ENCODE measurements around the gene ZYX. TPM values are rescaled to one million over a fixed set of nuclear protein-coding genes. Genes with fewer than 3 reads are reported as not detected.
A peak's percentile ranks its signal among the peaks of the same experiment; 100 is the strongest.
"Not testable (repeated sequence)": the region's sequence is repeated elsewhere in the genome, so short reads cannot be mapped to it uniquely, and the experiment has no call there.

ZYX gene
- total RNA-seq, 2 experiments from 2014 or later = 235 to 249 TPM

DNA sequence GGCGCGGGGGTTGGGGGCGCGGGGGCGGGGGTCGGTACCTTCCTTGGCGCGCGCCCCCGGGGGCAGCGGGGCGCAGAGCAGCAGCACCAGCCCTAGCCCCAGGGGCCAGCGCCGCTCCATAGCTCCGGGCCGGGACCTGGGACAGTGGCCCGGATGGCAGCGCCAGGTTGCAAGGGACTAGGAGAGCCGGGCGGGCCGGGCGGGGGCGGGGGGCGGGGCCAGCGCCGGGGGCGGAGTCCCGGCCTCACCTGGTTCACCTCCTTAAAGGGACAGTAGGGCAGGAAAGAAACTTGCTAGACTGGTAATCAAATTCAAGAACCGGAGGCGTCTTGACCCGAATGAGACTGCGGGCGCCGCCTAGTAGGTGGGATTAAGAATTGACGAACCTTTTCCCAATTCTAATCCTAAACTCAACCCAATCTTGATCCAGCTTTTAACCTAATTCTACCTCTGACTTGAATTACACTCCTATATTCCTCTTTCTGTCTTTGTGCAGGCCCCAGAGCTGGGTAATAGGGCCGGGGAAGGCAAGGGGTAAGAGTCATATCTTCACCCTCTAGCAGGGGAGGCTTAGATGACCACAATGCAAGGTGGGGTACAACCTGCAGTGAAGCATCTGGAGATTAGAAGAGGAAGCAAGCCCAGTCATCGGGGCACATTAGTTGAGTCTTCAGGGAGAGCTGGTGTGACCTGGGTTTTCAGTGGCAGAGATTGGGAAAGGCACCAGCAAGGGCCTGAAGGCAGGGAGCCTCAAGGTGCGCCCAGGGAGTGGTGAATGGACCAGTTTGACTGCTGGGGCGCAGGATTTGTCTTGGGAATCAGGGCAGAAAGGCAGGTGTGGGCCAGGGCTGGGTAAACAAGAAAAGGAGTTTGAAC, 27.8 kb downstream of the ZYX start, which contains the start of gene EPHA1:
TSS of gene EPHA1 (minus strand) at position 171 of the 876 bp plus-strand sequence. CDS start at position 120, 51 bp downstream.
- peaks cover 33% of the 10 kb centered on the region for H3K4me1 Mint-ChIP-seq
- H3K4me3 Mint-ChIP-seq = peak within 1 kb of the TSS; percentile 62
- no peak within 1 kb of the TSS for H3K27ac Mint-ChIP-seq
- DNase-seq = peak; percentile 35
- peaks cover 12% of the 10 kb centered on the region for H3K27me3 Mint-ChIP-seq
- H3K36me3 Mint-ChIP-seq (ENCODE audit: low read depth) = no peaks in the 10 kb centered on the region
- H3K9me3 Mint-ChIP-seq = no peaks in the 10 kb centered on the region
- CTCF ChIA-PET = interaction anchor here (1.2 to 3.9 kb wide), 4 partner anchors 8 to 168 kb away, joined by 6 to 21 read pairs (median 18); no protein-coding TSS in a partner anchor
- POLR2A ChIA-PET = interaction anchor here (4.1 to 6.0 kb wide), 2 partner anchors 15 to 24 kb away, joined by 15 to 35 read pairs; no protein-coding TSS in a partner anchor

DNA sequence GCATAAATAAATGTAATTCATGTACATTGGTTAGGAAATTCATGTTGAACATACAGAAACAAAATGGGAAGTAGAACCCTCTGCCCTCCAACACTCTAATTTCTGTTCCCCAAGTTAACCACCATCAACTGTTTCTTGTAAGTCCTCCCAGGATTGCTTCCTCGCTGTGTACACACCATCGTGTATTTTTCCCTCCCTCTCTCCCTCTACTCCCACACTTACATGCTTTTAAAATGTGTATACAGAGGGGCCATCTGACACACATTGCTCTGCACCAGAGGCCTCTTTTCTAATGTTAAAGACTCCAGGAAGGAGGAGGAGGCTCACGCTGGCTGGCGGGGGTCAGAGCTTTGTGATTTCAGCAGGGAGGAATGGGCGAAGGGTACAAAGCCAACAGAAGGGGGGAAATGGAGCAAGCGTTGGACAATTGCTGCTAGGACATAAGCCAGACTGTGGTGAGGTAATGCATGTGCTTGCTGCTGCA, 29.4 kb downstream of the ZYX start:
- no peak for DNase-seq
- CTCF ChIA-PET = no interaction called here
- Mint-ChIP-seq H3K4me3 (no peak overlapping the region), H3K27me3 (peaks cover 12% of the 10 kb centered on the region), H3K27ac (no peak overlapping the region), H3K36me3 (ENCODE audit: low read depth) (no peaks in the 10 kb centered on the region), H3K9me3 (no peaks in the 10 kb centered on the region), H3K4me1 (peaks cover 33% of the 10 kb centered on the region)
- POLR2A ChIA-PET = no interaction called here

DNA sequence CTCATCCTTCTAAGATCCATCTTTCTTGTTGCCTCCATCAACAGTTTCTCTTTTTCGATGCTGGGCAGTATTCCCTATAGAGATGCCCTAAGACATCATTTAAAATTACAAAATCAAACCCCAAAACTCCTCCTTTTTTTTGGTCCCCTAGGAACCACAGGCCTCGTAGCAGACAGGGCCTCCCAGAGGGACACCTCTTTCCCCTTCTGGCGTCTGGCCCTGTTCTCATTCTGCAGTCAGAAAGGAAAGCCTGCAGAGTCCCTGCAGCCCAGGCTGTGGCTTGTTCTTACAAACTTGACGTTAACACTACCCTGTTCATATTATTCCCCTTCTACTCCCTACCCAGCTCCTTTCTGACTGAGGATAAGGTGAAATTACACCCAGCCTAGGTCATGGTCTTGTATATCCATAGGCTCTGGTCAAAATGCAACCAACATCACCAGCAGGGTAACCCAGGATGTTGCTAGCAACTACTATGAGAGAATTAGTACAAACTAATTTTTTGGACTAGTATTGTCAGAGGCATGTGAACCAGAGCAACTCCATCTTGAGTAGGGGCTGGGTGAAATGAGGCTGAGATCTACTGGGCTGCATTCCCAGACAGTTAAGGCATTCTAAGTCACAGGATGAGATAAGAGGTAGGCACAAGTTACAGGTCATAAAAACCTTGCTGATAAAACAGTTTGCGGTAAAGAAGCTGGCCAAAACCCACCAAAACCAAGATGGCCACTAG, 31.0 kb downstream of the ZYX start:
- POLR2A ChIA-PET = no interaction called here
- CTCF ChIA-PET = interaction anchor here (1.1 kb wide), 1 partner anchor 67 kb away, joined by 3 read pairs; no protein-coding TSS in a partner anchor

DNA sequence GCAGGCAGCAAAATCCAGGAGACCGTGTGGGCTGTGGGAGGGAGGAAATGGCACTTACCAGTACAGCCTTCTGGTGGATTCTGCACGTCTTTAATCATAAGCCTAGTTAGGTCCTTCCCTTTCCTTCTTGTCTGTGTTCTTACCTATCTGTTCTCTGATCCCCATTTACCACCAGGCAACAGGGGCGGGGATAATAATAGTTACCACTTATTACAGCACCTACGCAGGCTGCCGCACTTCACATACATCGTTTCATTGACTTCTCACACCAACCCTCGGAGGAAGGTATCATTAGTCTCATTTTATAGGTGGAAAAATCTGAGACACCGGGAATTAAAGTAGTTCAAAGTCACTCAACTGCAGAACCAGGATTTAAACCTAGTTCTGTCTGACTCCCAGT, 32.0 kb downstream of the ZYX start:
- H3K4me1 Mint-ChIP-seq = peaks cover 22% of the 10 kb centered on the region
- H3K36me3 Mint-ChIP-seq (ENCODE audit: low read depth) = no peaks in the 10 kb centered on the region
- H3K9me3 Mint-ChIP-seq = no peaks in the 10 kb centered on the region
- no peak for DNase-seq
- H3K27me3 Mint-ChIP-seq = peaks cover 3% of the 10 kb centered on the region
- H3K4me3 Mint-ChIP-seq = no peak overlapping the region
- POLR2A ChIA-PET = no interaction called here
- CTCF ChIA-PET = no interaction called here
- H3K27ac Mint-ChIP-seq = no peak overlapping the region

More for the DNA sequence above, 31.0 kb downstream of the ZYX start:
- Mint-ChIP-seq H3K9me3 (no peaks in the 10 kb centered on the region), H3K27ac (no peak overlapping the region), H3K27me3 (peaks cover 10% of the 10 kb centered on the region), H3K36me3 (ENCODE audit: low read depth) (no peaks in the 10 kb centered on the region), H3K4me1 (peaks cover 31% of the 10 kb centered on the region), H3K4me3 (no peak overlapping the region)
- no peak for DNase-seq

DNA sequence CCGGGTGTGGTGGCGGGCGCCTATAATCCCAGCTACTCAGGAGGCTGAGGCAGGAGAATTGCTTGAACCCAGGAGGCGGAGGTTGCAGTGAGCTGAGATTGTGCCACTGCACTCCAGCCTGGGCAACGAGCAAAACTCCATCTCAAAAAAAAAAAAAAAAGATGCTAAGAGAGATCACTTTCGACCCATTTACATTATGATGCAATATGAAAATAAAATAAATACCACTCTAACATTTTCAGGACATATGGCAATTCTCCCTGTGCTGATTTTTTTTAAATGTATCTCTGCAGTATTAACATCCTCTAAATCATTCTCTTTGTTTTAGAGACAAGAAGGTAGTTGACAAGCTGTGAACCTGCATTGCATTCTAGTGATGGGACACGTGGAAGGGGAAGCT, 34.1 kb downstream of the ZYX start:
- not testable (repeated sequence) for H3K9me3 Mint-ChIP-seq; DNase-seq; H3K4me3 Mint-ChIP-seq; H3K4me1 Mint-ChIP-seq; H3K36me3 Mint-ChIP-seq (ENCODE audit: low read depth); H3K27ac Mint-ChIP-seq; H3K27me3 Mint-ChIP-seq
- ChIA-PET POLR2A (interaction anchor here (0.9 kb wide), 1 partner anchor 35 kb away, joined by 4 read pairs; no protein-coding TSS in a partner anchor), CTCF (interaction anchor here (0.7 to 3.7 kb wide), 15 partner anchors 13 to 1679 kb away, joined by 3 to 57 read pairs (median 4); no protein-coding TSS in a partner anchor)

DNA sequence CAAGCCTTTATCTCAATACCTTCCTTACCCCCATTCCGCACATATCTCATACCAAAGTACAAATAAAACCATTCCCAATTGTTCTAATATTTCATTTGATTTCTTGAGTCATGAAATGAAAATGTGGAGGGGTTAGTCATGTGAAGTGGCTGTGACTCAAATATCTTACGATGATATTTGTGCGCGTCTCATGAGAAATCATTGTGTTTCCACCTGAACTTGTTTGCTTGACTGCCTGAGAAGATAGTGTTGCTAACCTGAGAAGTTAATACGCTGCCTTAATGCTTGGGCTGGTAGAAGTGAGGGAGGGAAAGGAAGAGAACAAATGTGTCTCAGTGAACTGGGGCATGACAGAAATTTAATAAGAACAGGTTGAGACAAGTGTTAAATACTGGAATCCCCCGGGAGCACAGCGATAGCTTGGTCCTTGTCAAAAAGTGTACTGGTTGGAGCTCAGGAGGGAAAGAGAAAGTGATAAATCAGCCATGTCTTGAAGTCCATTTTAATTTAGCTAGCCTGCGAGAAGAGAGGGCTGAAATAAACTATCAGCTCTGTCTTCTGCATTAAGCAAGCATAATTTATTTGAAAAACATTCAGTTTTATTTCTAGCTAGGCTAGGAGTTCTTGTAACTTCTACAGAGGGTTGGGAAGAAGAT, 34.7 kb downstream of the ZYX start:
- CTCF ChIA-PET = interaction anchor here (0.7 to 3.7 kb wide), 21 partner anchors 8 to 1680 kb away, joined by 3 to 57 read pairs (median 4); partner anchors contain the start of gene EPHA1
- peaks cover 3% of the 10 kb centered on the region for H3K27me3 Mint-ChIP-seq
- POLR2A ChIA-PET = interaction anchor here (0.9 kb wide), 2 partner anchors 36 to 175 kb away, joined by 4 read pairs; no protein-coding TSS in a partner anchor

DNA sequence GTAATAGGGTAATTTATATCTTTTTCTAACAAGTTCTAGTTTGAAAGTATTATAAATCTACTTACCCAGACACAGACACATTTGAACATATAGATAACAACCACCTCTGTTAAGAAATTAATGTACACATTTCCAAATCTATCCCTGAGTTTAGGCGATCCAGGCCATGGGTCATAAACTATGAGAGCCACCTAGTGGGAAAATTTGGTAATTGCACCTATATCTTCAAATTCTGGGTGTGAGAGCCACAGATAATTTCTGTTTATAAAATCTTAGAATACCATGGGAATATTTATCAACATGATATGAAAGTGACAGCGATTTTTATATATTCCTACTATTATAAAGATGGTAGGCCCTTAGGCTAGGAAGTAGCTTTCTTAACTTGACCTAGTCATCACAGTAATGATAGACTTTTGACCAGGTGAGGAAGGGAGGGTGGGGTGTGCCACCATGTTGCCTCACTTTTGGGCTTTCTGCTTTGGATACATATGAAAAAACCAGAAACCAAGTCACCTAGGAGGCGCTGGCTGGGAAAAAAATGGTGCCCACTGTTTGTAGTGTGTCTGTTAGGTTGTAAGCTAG, 35.5 kb downstream of the ZYX start:
- ChIA-PET POLR2A (interaction anchor here (0.9 to 1.0 kb wide), 2 partner anchors 36 to 176 kb away, joined by 4 read pairs; no protein-coding TSS in a partner anchor), CTCF (interaction anchor here (0.7 to 3.7 kb wide), 23 partner anchors 9 to 476 kb away, joined by 3 to 57 read pairs (median 5); partner anchors contain the start of gene EPHA1)
- Mint-ChIP-seq H3K27me3 (peaks cover 3% of the 10 kb centered on the region), H3K4me3 (no peak overlapping the region), H3K9me3 (no peaks in the 10 kb centered on the region), H3K4me1 (no peaks in the 10 kb centered on the region), H3K27ac (no peak overlapping the region), H3K36me3 (ENCODE audit: low read depth) (no peaks in the 10 kb centered on the region)
- DNase-seq = peak; percentile 13

More for the DNA sequence above, 34.7 kb downstream of the ZYX start:
- no peaks in the 10 kb centered on the region for H3K9me3 Mint-ChIP-seq
- DNase-seq = no peak
- no peak overlapping the region for H3K4me3 Mint-ChIP-seq
- no peak overlapping the region for H3K27ac Mint-ChIP-seq
- no peaks in the 10 kb centered on the region for H3K4me1 Mint-ChIP-seq
- H3K36me3 Mint-ChIP-seq (ENCODE audit: low read depth) = no peaks in the 10 kb centered on the region

DNA sequence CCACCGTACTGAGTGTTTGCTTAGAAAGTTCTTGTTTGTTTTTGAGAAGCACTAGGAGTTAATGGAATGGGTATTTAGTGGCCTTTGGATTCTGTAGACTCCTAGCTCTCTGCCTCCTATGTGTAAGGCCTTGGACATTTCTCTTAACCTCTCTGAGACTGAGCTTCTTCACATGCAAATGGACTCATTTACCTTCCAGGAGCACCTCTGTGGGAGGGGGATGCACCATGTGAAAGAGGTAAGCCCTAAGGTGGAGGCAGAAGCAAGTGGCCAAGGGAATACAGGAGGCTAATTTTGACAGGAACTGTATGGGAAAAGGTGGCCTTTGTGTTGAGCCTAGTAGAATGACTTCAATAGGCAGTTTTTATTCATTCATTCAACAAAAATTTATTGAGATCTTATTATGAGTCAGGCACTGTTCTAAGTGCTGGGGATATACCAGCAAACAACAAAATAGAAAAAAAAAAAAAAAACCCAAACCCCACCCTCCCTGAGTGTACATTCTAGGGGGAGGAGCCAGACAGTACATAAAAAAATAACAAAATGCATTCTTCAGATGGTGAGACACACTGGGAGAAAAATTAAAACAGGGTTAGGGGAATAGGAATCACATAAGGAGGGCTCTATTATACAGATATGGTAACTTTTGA, 36.7 kb downstream of the ZYX start:
- ChIA-PET CTCF (interaction anchor here (0.7 to 3.7 kb wide), 8 partner anchors 9 to 316 kb away, joined by 3 to 57 read pairs (median 6); partner anchors contain the start of gene EPHA1), POLR2A (no interaction called here)
- Mint-ChIP-seq H3K4me3 (no peak overlapping the region), H3K27me3 (peaks cover 3% of the 10 kb centered on the region), H3K36me3 (ENCODE audit: low read depth) (no peaks in the 10 kb centered on the region), H3K4me1 (no peaks in the 10 kb centered on the region), H3K9me3 (no peaks in the 10 kb centered on the region), H3K27ac (no peak overlapping the region)
- DNase-seq = peak; percentile 4

DNA sequence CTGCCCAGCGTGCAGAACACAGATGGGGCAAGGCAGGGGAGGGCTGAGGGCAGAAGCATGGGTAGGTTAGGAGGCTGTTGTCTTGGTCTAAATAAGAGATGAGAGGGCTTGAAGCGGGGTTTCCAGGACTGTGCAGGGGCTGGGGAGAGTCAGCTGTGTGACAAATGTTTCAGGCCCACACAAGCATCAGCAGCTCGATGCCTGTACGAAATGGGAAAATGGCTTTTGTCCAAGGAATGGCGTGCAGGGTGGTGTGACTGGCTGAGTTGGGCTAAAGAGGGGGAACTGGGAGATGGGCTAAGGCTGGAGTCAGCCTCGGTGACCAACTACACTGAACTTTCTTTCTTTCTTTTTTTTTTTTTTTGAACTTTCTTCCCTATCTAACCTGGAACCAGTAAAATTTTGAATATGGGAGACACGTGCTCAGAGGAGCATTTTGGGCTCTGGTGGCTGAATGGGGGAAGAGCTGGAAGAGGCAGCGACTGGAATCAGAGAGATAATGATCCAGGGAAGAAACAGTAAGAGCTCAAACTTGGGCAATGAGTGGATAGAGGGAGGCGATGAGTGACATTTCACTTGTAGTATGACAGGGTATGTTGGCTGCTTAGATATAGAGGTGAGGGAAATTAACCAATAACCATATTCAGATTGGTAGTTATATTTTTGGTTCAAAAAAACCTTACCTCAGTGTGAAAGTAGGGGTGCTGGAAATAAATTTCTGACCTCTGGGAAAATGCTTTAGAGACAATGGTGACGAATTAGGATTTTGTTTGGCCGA, 37.7 kb downstream of the ZYX start:
- Mint-ChIP-seq H3K27me3 (peaks cover 3% of the 10 kb centered on the region), H3K4me1 (no peaks in the 10 kb centered on the region), H3K9me3 (no peaks in the 10 kb centered on the region), H3K36me3 (ENCODE audit: low read depth) (no peaks in the 10 kb centered on the region), H3K27ac (no peak overlapping the region), H3K4me3 (no peak overlapping the region)
- DNase-seq = peak; percentile 9
- ChIA-PET CTCF (interaction anchor here (1.9 kb wide), 1 partner anchor 204 kb away, joined by 5 read pairs; no protein-coding TSS in a partner anchor), POLR2A (no interaction called here)

DNA sequence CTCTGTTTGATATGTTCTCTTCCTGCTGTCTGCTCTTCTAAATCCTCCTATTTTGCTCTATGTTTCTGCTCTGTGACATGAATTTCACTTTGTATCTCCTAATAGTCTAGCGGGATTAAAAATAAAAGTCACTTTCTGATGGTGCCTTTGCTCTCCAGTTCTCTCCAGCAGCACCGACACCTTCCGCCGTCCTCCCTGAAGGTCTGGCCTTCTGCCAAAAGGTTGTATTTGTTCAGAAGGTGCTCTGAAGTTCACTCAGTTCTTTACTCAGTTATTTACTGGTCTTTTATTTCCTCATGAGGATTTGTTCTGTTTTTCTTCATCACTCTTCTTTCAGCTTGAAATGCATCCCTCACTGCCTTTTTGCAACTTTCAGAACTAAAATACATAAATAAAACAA, 38.7 kb downstream of the ZYX start:
- Mint-ChIP-seq H3K36me3 (ENCODE audit: low read depth) (no peaks in the 10 kb centered on the region), H3K4me3 (no peak overlapping the region), H3K27ac (no peak overlapping the region), H3K4me1 (no peaks in the 10 kb centered on the region), H3K27me3 (peaks cover 3% of the 10 kb centered on the region), H3K9me3 (no peaks in the 10 kb centered on the region)
- DNase-seq = no peak
- POLR2A ChIA-PET = no interaction called here
- CTCF ChIA-PET = no interaction called here

DNA sequence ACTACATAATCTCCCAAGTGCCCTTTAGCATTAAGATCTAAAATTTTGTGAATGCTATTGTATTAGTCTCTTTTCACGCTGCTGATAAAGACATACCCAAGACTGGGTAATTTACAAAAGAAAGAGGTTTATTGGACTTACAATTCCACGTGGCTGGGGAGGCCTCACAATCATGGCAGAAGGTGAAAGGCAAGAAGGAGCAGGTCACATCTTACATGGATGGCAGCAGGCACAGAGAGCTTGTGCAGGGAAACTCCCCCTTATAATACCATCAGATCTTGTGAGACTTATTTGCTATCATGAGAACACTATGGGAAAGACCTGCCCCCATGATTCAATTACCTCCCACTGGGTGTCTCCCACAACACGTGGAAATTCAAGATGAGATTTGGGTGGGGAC, 39.5 kb downstream of the ZYX start:
- not testable (repeated sequence) for H3K27ac Mint-ChIP-seq, H3K27me3 Mint-ChIP-seq, H3K9me3 Mint-ChIP-seq

More for the DNA sequence above, 39.5 kb downstream of the ZYX start:
- H3K36me3 Mint-ChIP-seq (ENCODE audit: low read depth); H3K4me1 Mint-ChIP-seq; POLR2A ChIA-PET; DNase-seq; H3K4me3 Mint-ChIP-seq: not testable (repeated sequence)
- CTCF ChIA-PET = interaction anchor here (1.6 kb wide), 1 partner anchor 17 kb away, joined by 3 read pairs; no protein-coding TSS in a partner anchor

All from activated CD4-positive, alpha-beta memory T cell treated with anti-CD3 and anti-CD28 coated beads, Interleukin-2, amount 10 ng/mL, durations not matched to agents 7 days and 5 days (primary cell).